ENCODE results near the gene RPS19BP1. TPM values are rescaled to one million over a fixed set of nuclear protein-coding genes. Genes with fewer than 3 reads are reported as not detected.

Gene RPS19BP1
- total RNA-seq, 4 donors from 2014 or later: 93.4 to 157 (median 121) TPM

- H3K4me3 ChIP-seq (ENCODE audit: low read depth, poor library complexity, severe bottlenecking): no peak overlapping the region
- intact Hi-C loops (cut with DNase I; ENCODE audit: low total_unique reads): no loop called here
- no peak for DNase-seq (ENCODE audit: low spot score in 2 of 2)
- TF ChIP-seq POLR2A (IDR thresholded peaks at IDR 0.05) (no peak), CTCF (IDR thresholded peaks at IDR 0.05) (no peak)
- WGBS, 2 donors: 6 to 9% methylated on average over 15 to 21 of the region's 34 CpGs
These were observed 25.7 kb upstream of the RPS19BP1 start for GRCh38 chr22:39558254-39558727.

GRCh38 chr22:39556970-39557841 lies 24.7 kb upstream of the RPS19BP1 start:
- no peak for DNase-seq (ENCODE audit: low spot score in 2 of 2)
- intact Hi-C loops (cut with DNase I; ENCODE audit: low total_unique reads): no loop called here
- H3K4me3 ChIP-seq (ENCODE audit: low read depth, poor library complexity, severe bottlenecking): no peak overlapping the region
- TF ChIP-seq POLR2A (IDR thresholded peaks at IDR 0.05) (no peak), CTCF (IDR thresholded peaks at IDR 0.05) (no peak)
- WGBS, 2 donors: 12 to 28% methylated on average over 14 to 38 of the region's 72 CpGs

GRCh38 chr22:39554151-39554550 lies 21.6 kb upstream of the RPS19BP1 start:
- TF ChIP-seq POLR2A (IDR thresholded peaks at IDR 0.05) (no peak), CTCF (IDR thresholded peaks at IDR 0.05) (no peak)

GRCh38 chr22:39553429-39553828 lies 20.9 kb upstream of the RPS19BP1 start:
- H3K4me3 ChIP-seq (ENCODE audit: low read depth, poor library complexity, severe bottlenecking): no peak overlapping the region
- TF ChIP-seq CTCF (IDR thresholded peaks at IDR 0.05) (no peak), POLR2A (IDR thresholded peaks at IDR 0.05) (no peak)
- intact Hi-C loops (cut with DNase I; ENCODE audit: low total_unique reads): no loop called here
- 96 to 98% methylated on average over 3 of the region's 3 CpGs for WGBS, 2 donors
- DNase-seq (ENCODE audit: low spot score in 2 of 2): no peak

More at GRCh38 chr22:39554151-39554550, 21.6 kb upstream of the RPS19BP1 start:
- no peak overlapping the region for H3K4me3 ChIP-seq (ENCODE audit: low read depth, poor library complexity, severe bottlenecking)
- WGBS, 2 donors: 68 to 70% methylated on average over 3 of the region's 3 CpGs
- DNase-seq (ENCODE audit: low spot score in 2 of 2): no peak
- intact Hi-C loops (cut with DNase I; ENCODE audit: low total_unique reads): no loop called here

- intact Hi-C loops (cut with DNase I; ENCODE audit: low total_unique reads): no loop called here
- TF ChIP-seq POLR2A (IDR thresholded peaks at IDR 0.05): no peak
- TF ChIP-seq CTCF (IDR thresholded peaks at IDR 0.05): no peak
- DNase-seq (ENCODE audit: low spot score in 2 of 2): no peak
- no peak overlapping the region for H3K4me3 ChIP-seq (ENCODE audit: low read depth, poor library complexity, severe bottlenecking)
- 44 to 63% methylated on average over 2 of the region's 2 CpGs for WGBS, 2 donors
These were observed 15.0 kb upstream of the RPS19BP1 start for GRCh38 chr22:39547587-39547947.
